GM19043 (cell line): ENCODE data around the gene VPS41.
"Not testable (repeated sequence)": the region's sequence is repeated elsewhere in the genome, so short reads cannot be mapped to it uniquely, and the experiment has no call there.

Source experiments
- ATAC-seq: cut with Tn5 transposase; IDR thresholded peaks from one replicate; pipeline ENCODE4 v1.9.1; 2021; ENCODE audit warnings: low read depth; ENCODE audit not compliant: unreplicated experiment

The VPS41 gene

DNA sequence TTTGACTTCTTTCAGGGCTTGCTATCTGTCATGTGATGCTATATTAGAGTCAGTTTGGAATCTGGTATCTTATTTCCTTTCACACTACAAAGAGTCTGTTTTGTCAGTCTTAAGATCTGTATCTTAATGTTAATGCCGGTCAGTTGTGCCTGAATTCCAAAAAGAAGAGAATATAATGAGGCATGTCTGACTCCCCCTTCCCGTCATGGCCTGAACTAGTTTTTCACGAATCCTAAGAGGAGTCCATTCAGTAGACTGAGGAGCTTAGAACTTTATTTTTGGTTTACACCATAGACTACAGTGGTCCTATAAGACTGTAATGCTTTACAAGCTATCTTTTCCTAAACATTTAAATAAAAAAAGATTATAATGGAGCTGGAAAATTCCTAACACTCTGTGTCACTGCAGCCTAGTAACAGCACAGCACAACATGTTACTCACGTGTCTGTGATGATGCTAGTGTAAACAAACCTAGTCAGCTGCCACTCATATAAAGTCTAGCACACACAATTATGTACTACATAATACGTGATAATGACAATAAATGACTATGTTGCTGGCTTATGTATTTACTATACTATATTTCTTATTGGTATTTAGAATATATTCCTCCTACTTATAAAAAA lies 50.6 kb downstream of the VPS41 start:
- ATAC-seq: no peak

DNA sequence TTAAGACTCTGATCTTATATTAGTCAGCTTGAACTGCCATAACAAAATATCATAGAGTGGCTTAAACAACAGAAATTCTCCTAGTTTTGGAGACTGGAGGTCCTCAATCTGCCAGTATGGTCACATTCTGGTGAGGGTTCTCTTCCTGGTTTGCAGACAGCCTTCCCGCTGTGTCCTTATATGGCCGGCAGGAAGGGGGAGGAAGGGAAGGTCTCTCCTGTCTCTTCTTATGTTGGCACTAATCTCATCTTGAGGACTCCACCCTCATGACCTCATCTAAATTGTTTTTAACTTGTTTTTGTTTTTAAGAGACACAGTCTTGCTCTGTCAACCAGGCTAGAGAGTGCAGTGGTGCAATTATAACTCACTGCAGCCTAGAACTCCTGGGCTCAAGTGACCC lies 53.1 kb downstream of the VPS41 start:
- no peak for ATAC-seq

DNA sequence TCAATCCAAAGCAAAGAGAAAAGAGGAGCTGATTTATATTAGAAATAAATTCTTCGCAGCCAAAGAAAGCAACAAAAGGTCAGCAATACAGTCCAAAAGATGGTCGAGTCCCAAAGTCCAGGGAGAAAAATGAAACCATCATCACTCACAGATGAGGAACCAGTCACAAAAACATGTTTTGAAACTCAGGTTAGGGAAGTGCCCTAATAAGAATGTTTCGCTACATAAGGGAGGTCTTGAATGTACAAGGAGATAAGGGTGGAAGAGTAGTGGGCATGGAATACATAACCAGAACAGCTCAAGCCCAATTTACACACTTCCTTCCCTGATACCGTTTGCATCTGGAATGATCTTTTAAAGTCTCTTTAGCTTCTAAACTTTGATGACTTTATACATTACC lies 53.6 kb downstream of the VPS41 start:
- no peak for ATAC-seq

DNA sequence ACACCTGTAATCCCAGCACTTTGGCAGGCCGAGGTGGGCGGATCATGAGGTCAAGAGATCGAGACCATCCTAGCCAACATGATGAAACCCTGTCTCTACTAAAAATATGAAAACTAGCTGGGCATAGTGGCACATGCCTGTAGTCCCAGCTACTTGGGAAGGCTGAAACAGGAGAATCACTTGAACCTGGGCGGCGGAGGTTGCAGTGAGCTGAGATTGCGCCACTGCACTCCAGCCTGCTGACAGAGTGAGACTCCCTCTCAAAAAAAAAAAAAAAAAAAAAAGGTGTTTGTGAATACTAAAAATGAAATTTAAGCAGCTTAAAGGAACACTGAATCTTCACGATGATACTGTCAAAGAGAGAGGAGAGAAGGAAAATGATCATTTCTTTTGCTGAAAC lies 54.0 kb downstream of the VPS41 start:
- ATAC-seq: not testable (repeated sequence)

DNA sequence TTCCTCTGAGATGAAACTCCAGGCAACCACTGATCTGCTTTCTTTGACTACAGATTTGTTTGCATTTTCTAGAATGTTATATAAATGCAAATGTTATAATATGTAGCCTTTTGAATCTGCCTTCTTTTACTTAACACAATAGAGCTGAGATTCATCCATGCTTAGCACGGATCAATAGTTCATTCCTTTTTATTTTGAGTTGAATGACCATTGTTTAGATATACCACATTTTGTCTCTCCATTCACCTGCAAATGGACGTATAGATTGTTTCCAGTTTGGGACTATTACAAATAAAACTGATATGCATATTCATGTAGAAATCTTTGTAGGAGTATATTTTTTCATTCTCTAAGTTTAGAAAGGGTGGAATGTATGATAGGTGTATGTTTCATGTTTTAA lies 57.7 kb downstream of the VPS41 start:
- ATAC-seq: no peak

DNA sequence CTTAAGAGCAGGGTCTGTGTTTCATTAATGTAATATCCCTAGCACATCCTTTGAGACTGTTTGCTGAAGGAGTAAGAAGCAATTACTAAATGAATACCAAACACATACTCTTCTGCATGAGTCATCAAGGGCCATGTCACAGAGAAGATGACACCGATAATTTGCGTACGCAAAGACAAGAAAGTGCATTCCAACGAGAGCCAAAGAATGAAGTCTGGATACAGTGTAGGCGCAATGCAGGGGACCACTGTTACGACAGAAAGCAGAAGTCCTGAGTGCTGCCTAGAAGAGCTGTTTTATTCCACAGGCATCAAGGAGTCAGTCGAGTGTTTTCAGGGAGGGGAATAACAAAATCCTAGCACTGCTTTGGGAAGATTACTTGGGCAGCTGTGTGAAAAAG lies 62.7 kb downstream of the VPS41 start:
- no peak for ATAC-seq

DNA sequence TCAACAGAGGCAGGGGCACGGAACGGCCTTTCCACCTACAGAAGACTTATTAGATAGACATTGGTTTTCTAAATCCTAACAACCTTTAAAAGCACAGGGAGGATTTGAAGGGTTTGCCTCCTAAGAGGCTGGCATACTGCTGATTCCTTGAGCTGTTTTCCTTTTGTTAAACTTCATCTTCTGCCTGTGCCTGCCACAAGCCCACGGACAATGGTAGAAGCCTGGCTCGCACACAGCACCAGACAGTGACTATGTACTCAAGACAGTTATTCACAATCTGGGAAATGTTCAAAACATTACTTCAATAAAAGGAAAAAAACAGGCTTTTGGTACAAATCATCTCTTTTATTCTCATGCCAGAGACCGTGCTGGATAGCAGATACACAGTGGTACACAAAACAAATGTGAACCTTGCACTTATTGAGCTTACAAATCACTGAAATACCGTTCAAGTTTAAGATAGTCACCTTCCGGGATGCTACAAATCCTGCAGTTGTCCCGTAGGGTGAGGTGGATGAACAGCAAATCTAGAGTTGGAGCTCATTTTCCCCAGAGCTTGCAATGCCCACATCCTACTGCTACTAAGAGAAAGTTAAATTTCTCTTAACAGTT lies 63.9 kb downstream of the VPS41 start:
- ATAC-seq: no peak

DNA sequence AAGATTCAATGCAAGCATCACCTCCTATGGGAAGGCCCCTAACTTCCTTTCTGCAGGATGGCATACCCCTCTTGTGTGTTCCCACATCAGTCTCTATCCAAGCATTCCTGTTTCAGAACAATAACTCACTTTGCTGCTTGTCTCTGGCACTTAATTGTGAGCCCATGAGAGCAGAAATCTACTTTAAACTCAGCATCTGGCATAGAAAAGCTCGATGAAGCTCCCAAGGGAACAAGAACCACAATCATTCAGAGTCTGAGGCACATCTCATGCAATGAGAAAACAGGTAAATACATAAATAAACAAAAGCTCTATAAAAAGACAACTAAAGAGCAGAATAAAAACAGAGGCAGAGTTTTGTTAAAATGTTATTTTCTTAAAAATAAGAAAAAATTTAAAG lies 66.2 kb downstream of the VPS41 start:
- no peak for ATAC-seq

DNA sequence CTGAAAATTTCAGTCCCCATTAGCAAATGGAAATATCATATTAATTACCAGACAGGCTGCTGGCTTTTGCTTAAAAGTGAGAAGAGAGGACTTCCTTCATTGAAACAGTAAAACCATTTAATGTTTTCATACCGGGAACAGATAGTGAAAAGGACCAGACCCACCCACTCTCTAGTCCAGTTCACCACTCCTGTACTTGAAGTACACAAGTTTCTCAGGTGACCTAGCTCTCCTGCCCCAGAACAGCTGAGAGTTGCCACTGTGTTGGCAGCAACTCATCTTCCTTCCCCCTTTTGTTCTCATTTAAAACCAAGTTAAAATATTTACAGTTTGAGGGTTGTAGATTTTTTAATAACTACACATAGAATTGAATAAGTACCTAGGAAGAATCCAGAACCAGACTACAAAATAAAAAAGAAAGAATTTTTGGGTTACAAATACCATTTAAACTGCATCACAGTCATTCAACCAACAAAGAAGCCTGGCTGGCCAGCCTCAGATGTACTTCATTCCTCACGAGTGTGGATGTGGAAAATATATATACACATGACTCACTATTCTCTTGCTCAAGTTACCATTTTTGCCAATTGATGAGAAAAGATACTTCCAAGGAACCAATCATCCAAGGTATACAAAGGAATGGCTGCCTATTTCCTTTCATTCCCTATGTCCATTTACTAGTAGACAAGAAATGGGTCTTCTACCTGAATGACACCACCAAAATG lies 68.1 kb downstream of the VPS41 start:
- ATAC-seq: no peak

DNA sequence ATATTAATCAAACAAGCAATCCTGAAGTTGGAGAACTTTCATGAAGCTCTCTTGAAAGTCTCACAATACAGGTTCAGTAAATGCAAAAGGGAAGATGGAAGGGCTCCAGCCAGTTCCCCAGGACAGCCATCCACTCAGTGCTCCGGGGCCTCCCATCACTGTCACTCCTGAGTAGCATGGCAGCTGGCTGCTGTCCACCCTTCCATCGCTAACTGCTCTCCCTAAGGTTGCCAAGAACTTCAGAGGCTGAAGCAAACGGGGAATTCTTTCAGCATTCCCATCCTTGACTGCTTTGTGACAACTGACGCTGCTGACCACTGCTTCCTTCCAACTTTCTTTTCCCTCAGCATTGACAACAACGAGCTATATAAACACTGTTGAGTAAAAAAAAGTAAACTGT lies 69.1 kb downstream of the VPS41 start:
- ATAC-seq: no peak

DNA sequence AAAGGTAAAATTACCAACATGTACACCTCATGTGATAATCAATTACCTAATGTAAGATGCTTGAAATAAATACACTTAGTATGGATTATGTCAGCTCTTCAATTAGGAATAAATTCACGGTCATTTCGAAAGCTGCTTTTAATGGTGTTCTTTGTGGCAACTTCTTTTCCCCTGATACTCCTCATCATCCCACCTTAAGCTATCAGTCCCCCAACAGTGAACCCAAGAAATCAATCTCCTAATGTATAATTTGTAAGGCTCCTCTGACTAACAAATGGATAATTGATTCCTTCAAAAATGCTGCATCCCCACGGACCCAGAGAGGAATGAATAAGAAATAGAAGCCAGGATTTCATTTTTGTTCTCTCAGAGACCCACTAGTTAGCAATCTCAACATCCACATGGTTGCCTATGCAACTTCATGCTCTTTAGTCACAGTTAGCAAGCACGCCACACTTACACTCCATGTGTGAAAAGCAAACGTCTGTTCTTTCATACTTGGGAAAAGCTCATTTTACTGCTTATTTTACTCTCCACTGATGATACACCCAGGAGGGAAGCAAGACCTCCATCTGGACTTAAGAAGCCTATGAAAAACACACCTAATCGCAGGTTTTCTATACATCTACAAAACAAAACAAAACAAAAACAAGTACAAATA lies 70.1 kb downstream of the VPS41 start:
- ATAC-seq: no peak

DNA sequence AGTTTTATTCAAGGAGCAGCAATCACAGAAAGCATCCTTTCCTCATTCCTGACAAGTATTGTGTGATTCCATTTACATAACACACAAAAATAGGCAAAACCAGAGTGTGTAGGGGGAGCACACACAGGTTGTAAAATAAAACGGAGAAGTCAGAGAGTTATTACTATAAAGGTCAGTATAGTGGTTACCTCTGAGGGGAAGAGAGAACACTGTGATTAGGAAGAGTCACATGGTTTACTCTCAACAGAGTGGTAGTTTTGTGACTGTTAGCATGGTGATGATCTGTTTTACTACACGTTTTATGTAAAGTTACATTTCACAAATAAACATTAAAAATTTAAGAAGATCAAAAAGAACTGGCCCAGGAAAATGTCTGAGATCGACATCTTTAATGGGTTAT lies 74.6 kb downstream of the VPS41 start:
- ATAC-seq: no peak

DNA sequence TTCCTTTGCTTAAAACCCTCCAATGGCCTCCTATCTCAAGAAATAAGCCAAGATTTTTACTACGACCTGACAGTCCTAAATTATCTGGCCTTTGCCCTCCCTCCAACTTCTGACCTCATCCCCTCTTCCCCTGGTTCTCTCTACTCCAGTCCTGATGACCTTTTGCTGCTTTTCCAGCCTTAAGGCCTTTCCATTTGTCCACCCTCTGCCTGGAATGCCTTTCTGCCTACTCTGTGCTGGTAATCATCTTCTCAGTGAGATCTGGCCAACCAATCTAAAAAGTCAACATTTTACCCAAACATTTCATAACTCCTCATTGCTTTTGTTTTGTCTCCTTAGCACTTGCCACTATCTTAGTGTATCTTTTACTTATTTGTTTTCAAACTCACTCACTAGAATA lies 75.7 kb downstream of the VPS41 start:
- no peak for ATAC-seq

DNA sequence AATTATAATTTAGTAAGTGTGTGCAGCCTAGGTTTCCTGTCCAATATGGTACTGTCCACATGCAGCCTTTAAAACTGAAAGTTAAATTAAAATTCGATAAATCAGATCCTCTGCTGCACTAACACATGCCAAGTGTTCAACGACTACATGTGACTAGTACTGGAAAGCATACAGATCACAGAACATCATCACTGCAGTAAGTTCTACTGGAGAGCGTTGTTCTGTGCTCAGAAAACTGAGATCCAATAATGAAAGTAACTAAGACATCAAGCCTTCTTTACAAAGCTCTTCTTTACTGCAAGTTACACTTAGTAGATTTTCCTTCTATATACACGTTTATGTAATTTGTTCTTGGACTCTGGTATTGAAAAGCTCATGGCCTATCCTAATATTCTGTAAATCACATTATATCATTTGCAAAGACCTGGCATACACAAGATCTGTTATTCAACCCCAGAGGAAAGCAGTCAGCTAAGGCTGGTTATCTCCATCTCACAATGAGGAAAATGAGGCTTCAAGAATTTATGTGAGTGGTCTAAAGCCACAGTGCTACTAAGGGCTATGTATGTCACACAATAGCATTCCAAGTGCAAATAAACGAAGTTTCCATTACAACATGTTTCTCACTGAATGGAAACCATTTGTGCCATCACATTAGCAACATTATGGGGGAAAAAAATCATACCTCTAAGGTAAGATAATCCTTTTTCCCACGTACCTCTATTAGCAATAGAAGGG lies 77.6 kb downstream of the VPS41 start:
- no peak for ATAC-seq

DNA sequence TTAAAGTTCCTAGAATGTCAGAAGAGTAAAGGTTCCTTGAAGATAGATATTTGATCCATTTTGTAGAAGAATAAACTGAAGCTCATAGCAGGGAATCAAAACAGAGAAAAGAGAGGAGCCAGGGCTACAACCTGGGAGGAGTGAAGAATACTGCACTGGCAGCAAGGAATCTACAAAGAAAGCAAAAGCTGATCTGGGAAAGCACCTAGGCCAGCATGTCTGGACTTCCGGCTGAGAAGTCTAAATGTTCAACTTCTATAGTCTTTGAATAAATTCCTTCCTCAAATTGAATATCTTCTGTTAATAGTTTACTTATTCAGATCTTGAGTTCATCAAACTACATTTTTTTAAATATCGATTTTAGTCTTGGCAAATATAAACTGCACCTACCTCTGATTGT lies 78.2 kb downstream of the VPS41 start:
- ATAC-seq: no peak

DNA sequence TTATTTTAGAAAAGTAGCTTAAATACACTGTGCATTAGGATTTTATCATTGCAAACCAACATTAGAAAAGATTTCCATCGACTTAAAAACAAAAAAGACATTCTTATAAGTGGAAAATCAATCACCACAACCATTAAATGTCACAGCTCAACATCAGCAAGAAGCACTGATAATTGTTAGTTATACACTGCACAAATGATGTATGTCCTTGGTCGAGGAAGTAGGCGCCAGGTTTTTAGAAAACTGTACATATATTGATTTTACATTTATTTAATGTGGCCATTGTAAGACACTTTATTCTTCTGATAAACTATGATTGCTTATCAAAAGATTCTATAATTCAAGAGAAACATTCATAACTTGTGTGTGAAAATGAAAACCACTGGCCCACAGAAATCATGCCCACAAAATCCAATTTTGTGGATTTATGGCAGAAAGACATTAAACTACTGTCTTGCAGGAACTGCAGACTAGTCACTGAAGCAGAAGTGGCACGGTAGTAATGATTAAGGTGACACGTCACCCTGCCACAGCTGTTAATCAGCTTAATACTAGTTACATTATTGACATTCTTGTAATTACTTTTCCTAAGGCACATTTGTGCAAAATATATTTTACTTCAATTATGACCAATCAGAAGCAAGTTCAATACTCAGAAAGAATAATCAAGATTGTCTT lies 79.4 kb downstream of the VPS41 start:
- no peak for ATAC-seq

DNA sequence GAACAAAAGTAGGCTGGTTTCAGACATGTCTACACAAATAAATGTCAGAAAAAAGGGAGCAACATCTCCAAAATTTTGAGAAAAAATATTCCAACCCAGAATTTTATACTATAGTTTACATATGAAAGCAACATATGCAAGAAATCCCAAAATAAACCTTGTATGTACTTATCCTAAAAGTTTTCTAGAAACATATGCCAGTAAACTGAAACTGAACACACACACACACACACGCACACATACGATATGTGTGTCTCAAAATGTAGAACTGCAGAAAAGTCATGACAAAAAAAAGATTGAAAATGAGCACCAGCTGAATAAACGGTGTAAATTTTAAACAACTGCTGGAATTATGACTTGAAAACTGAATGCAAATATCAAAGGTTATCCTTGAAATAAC lies 81.0 kb downstream of the VPS41 start:
- no peak for ATAC-seq

DNA sequence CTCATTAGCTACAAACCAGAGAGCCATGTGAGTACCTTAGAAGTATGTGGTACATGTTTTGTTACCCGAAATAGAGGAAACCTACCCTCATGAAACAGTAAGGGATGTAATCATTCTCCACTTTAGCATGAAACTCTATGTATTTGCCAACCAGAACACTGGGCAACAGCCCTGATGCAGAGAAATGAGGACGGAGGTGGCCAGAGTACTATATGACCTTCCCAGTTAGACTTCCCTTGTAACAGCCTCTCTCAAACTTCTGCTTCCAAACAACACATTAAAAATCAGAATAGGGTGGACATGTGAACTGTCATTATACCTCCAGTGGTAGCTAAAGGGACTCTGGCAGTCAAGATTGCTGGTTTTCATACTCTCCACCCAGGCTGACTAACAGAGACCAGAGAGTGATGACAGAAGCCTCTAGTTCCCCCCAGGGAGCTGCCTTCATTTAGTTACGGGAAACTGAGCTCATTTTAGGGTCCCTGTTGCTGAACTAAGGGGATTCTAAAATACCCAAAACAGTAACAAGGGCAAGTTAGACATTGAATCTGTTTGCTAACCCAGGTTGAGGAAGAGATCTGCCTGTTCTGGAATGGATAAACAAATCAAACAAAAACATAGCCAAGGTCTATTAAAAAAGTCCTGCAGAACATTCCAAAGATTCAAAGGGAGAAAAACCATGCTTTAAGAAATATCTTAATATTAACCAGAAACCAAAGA lies 83.1 kb downstream of the VPS41 start:
- no peak for ATAC-seq

DNA sequence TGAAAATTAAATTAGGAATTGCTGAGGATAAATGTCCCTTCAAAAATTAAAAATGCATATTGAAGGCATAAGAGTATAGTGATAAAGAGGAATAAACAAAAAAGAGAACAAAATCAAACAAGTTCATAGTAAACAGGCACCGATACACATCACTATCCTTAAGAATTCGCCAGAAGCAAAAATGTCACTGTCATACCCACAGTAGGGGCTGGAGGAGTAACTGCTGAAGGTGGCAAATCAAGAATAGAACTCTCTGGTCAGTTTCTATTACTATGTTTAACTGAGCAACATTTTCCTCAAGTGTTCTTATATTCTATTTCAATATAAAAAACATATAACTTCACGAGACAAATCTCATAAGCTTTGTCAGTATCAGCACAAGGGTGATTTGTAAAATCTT lies 84.0 kb downstream of the VPS41 start:
- no peak for ATAC-seq

DNA sequence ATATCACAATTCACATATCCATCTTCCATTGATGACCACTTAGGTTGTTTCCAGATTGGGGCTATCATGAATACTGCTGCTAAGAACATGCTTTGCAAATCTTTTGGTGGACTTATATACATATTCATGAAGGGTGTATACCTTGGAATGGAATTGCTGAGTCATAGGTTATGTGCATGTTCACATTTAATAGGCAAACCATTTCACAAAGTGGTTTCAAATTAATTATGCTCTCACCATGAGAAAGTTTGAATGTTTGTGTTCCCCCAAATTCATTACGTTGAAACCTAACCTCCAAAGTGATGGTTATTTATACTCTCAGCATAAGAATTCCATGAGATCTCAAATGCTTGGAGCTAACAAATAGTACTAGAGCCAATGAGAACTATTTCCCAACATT lies 86.4 kb downstream of the VPS41 start:
- no peak for ATAC-seq
